Heart right ventricle (tissue), 16 donors: ENCODE measurements around the gene FAM20A. TPM values are rescaled to one million over a fixed set of nuclear protein-coding genes. Genes with fewer than 3 reads are reported as not detected.

Source experiments
- ATAC-seq, 8 donors: fragments of 200-7000 bp; cut with Tn5 transposase; one replicate each; pipeline ENCODE4 v1.9.1; 2020; ENCODE audit warnings: mild to moderate bottlenecking in 8 of 8, moderate library complexity in 8 of 8, moderate number of reproducible peaks in 1 of 8
- DNase-seq, 2 donors: peaks; one replicate each; pipeline ENCODE4 v3.0.0-alpha.2; 2020
- H3K27ac ChIP-seq, 10 donors: fragments of 200-600 bp; sonication (generic) in 2 of 10; one replicate each; pipeline versions ENCODE4 v1.5.0 to v1.8.0; 2020 to 2022; ENCODE audit warnings: mild to moderate bottlenecking in 3 of 10
- H3K27me3 ChIP-seq, 7 donors: fragments of 200-600 bp; one replicate each; pipeline ENCODE4 v1.8.0; 2021 to 2022; ENCODE audit warnings: mild to moderate bottlenecking in 2 of 7
- H3K36me3 ChIP-seq, 9 donors: fragments of 200-600 bp; sonication (generic) in 1 of 9; one replicate each; pipeline versions ENCODE4 v1.5.0 to v1.8.0; 2020 to 2022; ENCODE audit warnings: mild to moderate bottlenecking in 2 of 9
- H3K4me1 ChIP-seq, 9 donors: fragments of 200-600 bp; sonication (generic) in 1 of 9; one replicate each; pipeline versions ENCODE4 v1.5.0 to v1.8.0; 2020 to 2022; ENCODE audit warnings: mild to moderate bottlenecking in 4 of 9
- H3K4me3 ChIP-seq, 10 donors: fragments of 200-600 bp; sonication (generic) in 2 of 10; one replicate each; pipeline versions ENCODE4 v1.5.0 to v1.8.0; 2020 to 2022; ENCODE audit warnings: mild to moderate bottlenecking in 7 of 10, moderate library complexity in 2 of 10
- H3K9me3 ChIP-seq, 11 donors: fragments of 200-600 bp in 10 of 11; sonication (generic) in 2 of 11; one replicate each; pipeline versions ENCODE4 v1.5.0 to v1.8.0; 2013 to 2022; ENCODE audit warnings: mild to moderate bottlenecking in 2 of 11, control low read depth in 1 of 11, moderate library complexity in 1 of 11
- CTCF ChIP-seq, 9 donors: fragments of 200-600 bp; sonication (generic) in 2 of 9; IDR thresholded peaks; one replicate each; pipeline versions ENCODE4 v1.5.0 to v1.8.0; 2021 to 2022; ENCODE audit warnings: antibody characterized with exemption in 9 of 9, mild to moderate bottlenecking in 5 of 9, moderate library complexity in 1 of 9
- WGBS, 2 donors: extraction: QIAGEN DNeasy Blood & Tissue Kit; methylation state at CpG; one replicate each; pipeline ENCODE4 v1.1.7; 2013; ENCODE audit warnings: inconsistent platforms in 1 of 2; 5-methylcytosine and 5-hydroxymethylcytosine counted together
- intact Hi-C, 10 donors: fragments of 100-400 bp; cut with DNase I; formaldehyde crosslinking; loops; one replicate each; pipeline versions ENCODE4 v1.11.1 to v1.14.2; 2022
- polyA plus RNA-seq, 2 donors: library from polyadenylated mRNA; stranded (reverse); fragments of 200-250 nt; gene quantifications; one replicate each; pipeline ENCODE4 v1.2.3, GENCODE V29; 2013
- total RNA-seq, 10 donors: library from RNA; stranded (reverse); fragmentation: NEBNext Ultra II Directional in 3 of 10; extraction: Animal tissue kit (Norgen Biotek cat#: 25700) in 3 of 10; gene quantifications; one replicate each; pipeline versions ENCODE4 v1.2.1 to v1.2.4, GENCODE V29; 2021 to 2023
- donor health status: Arrhythmogenic right ventricular cardiomyopathy.
- donor health status: ischemic (EF 13 %, LVEDD 7.1; RV severe dilation, severe dysfunction).
- donor health status: healthy with polysubstance abuse.
- donor health status: DM: no; HTN: yes; CAD: no.
- donor health status: DM: no; HTN: no; CAD: no.
- donor health status: ischemic (EF 25% LVEDD 6.9; RV normal size, moderate dysfunction).
- donor health status: ischemic (EF 25% LVEDD 5.7; RV mildly dilated, moderate dysfunction).
- donor health status: healthy.
- donor health status: DM: yes; HTN: yes; CAD: no.
- donor health status: Ischemic cardiomyopathy.
- donor health status: ischemic (EF 35%, LVEDD 5.7; RV mildly dilated, moderate dysfunction).
- donor health status: nonischemic (EF 11% LVEDD 7.7; RV severe dilation, severe dysfunction).
- donor health status: DM: yes; HTN: yes; CAD: no.
- donor health status: PGD.
- donor health status: ischemic (EF 29% LVEDD 5.4; RV normal size, mild dysfunction).
- donor health status: nonischemic (EF 23%, LVEDD 6.1; RV moderate dilation, normal function).

The FAM20A gene
- total and polyA plus RNA-seq, 12 donors, result 3.1 to 18.1 (median 7.7) TPM

GRCh38 chr17:68589086-68589485 lies 12.1 kb downstream of the FAM20A start:
- Histone ChIP-seq H3K4me3 (no peak overlapping the region), H3K27ac (peak overlapping the region in 1 of 10 donors; percentile 17), H3K36me3 (peaks cover 0 to 32% (median 0%) of the 10 kb centered on the region in 9 donors), H3K27me3 (no peaks in the 10 kb centered on the region), H3K4me1 (peaks cover 0 to 44% (median 8%) of the 10 kb centered on the region in 9 donors), H3K9me3 (peaks cover 0 to 11% (median 0%) of the 10 kb centered on the region in 11 donors)
- DNase-seq, result no peak
- TF ChIP-seq CTCF (IDR thresholded peaks at IDR 0.05), result no peak
- ATAC-seq, result no peak
- intact Hi-C loops, result no loop called here
- 94 to 96% methylated on average over 3 of the region's 3 CpGs for WGBS, 2 donors

GRCh38 chr17:68588362-68588761 lies 12.8 kb downstream of the FAM20A start:
- DNase-seq (no peak), ATAC-seq (no peak)
- no peak overlapping the region for H3K4me3 ChIP-seq
- H3K4me1 ChIP-seq, result peaks cover 0 to 39% (median 8%) of the 10 kb centered on the region in 9 donors
- no peak for TF ChIP-seq CTCF (IDR thresholded peaks at IDR 0.05)
- WGBS, 2 donors, result 80 to 82% methylated on average over 1 of the region's 1 CpG
- peak overlapping the region in 1 of 10 donors; percentile 17 for H3K27ac ChIP-seq
- peaks cover 0 to 34% (median 0%) of the 10 kb centered on the region in 9 donors for H3K36me3 ChIP-seq
- intact Hi-C loops, result no loop called here
- peaks cover 0 to 11% (median 0%) of the 10 kb centered on the region in 11 donors for H3K9me3 ChIP-seq
- H3K27me3 ChIP-seq, result no peaks in the 10 kb centered on the region

- no peaks in the 10 kb centered on the region for H3K27me3 ChIP-seq
- ATAC-seq (no peak), DNase-seq (no peak)
- H3K9me3 ChIP-seq, result peaks cover 0 to 11% (median 0%) of the 10 kb centered on the region in 11 donors
- H3K27ac ChIP-seq, result peak overlapping the region in 1 of 10 donors; percentile 17
- no peak overlapping the region for H3K4me3 ChIP-seq
- peaks cover 0 to 34% (median 3%) of the 10 kb centered on the region in 9 donors for H3K4me1 ChIP-seq
- intact Hi-C loops, result no loop called here
- 78 to 89% methylated on average over 2 of the region's 2 CpGs for WGBS, 2 donors
- peaks cover 0 to 34% (median 0%) of the 10 kb centered on the region in 9 donors for H3K36me3 ChIP-seq
- no peak for TF ChIP-seq CTCF (IDR thresholded peaks at IDR 0.05)
Observed at GRCh38 chr17:68587847-68588246, 13.3 kb downstream of the FAM20A start.

- peak overlapping the region in 1 of 10 donors; percentile 17 for H3K27ac ChIP-seq
- H3K9me3 ChIP-seq, result peaks cover 0 to 11% (median 0%) of the 10 kb centered on the region in 11 donors
- DNase-seq (no peak), ATAC-seq (no peak)
- WGBS, 2 donors, result 96 to 97% methylated on average over 5 of the region's 5 CpGs
- peaks cover 0 to 28% (median 0%) of the 10 kb centered on the region in 9 donors for H3K4me1 ChIP-seq
- H3K4me3 ChIP-seq, result no peak overlapping the region
- no peak for TF ChIP-seq CTCF (IDR thresholded peaks at IDR 0.05)
- intact Hi-C loops, result no loop called here
- H3K36me3 ChIP-seq, result peaks cover 0 to 34% (median 0%) of the 10 kb centered on the region in 9 donors
- H3K27me3 ChIP-seq, result no peaks in the 10 kb centered on the region
Observed at GRCh38 chr17:68587026-68587425, 14.1 kb downstream of the FAM20A start.
